ENCODE data around the gene C3orf18. TPM values are rescaled to one million over a fixed set of nuclear protein-coding genes. Genes with fewer than 3 reads are reported as not detected.

Gene C3orf18
- total RNA-seq, 1 experiment from 2014 or later = 7.1 TPM

- H3K9me3 ChIP-seq (ENCODE audit: control insufficient read depth, low read depth, low read length) = no peaks in the 10 kb centered on the region
- H3K4me2 ChIP-seq (ENCODE audit: insufficient read depth, insufficient read length, low read length) = no peak overlapping the region
- H2AFZ ChIP-seq (ENCODE audit: low read length) = no peak overlapping the region
- peaks cover 21% of the 10 kb centered on the region for H3K27me3 Mint-ChIP-seq (ENCODE audit: low read depth)
- H4K8ac ChIP-seq (replicated peaks; ENCODE audit: insufficient read length, low read depth, low read length) = no peak overlapping the region
- H3K36me3 Mint-ChIP-seq (ENCODE audit: insufficient read depth in 1 of 3, low read depth in 3 of 3) = no peaks in the 10 kb centered on the region
- no CpG with 5 or more reads among the region's 4 CpGs for WGBS (ENCODE audit: extremely low coverage, insufficient read length, low lambda C conversion rate)
- no peak overlapping the region for H3K56ac ChIP-seq (ENCODE audit: insufficient read length, low read depth, low read length)
- H3K23ac ChIP-seq (ENCODE audit: insufficient read length, low read depth, low read length) = no peak overlapping the region
- TF ChIP-seq CTCF (conservative IDR thresholded peaks at IDR 0.05) = no peak
- no peak for DNase-seq
- no peaks in the 10 kb centered on the region; a peak in 1 of 5 replicates for H3K9me3 Mint-ChIP-seq
- no peak overlapping the region for H3K4ac ChIP-seq (ENCODE audit: low read depth, low read length)
- peaks cover 41 to 43% of the 10 kb centered on the region in 2 experiments for H3K4me1 Mint-ChIP-seq
- no peak overlapping the region for H3K18ac ChIP-seq (ENCODE audit: insufficient read length, low read depth, low read length)
- H3K4me3 Mint-ChIP-seq = no peak overlapping the region
- H3K27me3 ChIP-seq (ENCODE audit: insufficient read depth, low read length) = peaks cover 3% of the 10 kb centered on the region; the same call in 1 of the 2 replicates
- H2AK5ac ChIP-seq (ENCODE audit: insufficient read length, low read length) = no peak overlapping the region
- no peak overlapping the region for H3K9ac ChIP-seq (ENCODE audit: extremely low read depth, insufficient read length, low read length)
- H3K23me2 ChIP-seq (ENCODE audit: insufficient read length, low read depth, low read length, poor library complexity, severe bottlenecking) = no peaks in the 10 kb centered on the region
- no peak overlapping the region for H2BK20ac ChIP-seq (ENCODE audit: low read depth, low read length, poor library complexity, severe bottlenecking)
- H4K5ac ChIP-seq (ENCODE audit: insufficient read length, low read depth, low read length) = no peak overlapping the region
- H3K14ac ChIP-seq (ENCODE audit: insufficient read depth, low read length) = no peak overlapping the region
- no peak overlapping the region for H4K91ac ChIP-seq (ENCODE audit: insufficient read length, low read depth, low read length)
- no peak overlapping the region for H2BK120ac ChIP-seq (ENCODE audit: low read depth, low read length, poor library complexity, severe bottlenecking)
- H4K20me1 ChIP-seq (ENCODE audit: control insufficient read depth, insufficient read depth, insufficient read length) = no peaks in the 10 kb centered on the region
- no peak overlapping the region for H3K27ac ChIP-seq (ENCODE audit: insufficient read length, low read depth, low read length)
- H3K79me1 ChIP-seq (ENCODE audit: insufficient read depth, low read depth, low read length, poor library complexity, severe bottlenecking) = no peaks in the 10 kb centered on the region
- no peak overlapping the region for H2BK5ac ChIP-seq (ENCODE audit: insufficient read length, low read length)
- no peak overlapping the region for H2BK12ac ChIP-seq (ENCODE audit: insufficient read length, low read depth, low read length)
- H3T11ph ChIP-seq (ENCODE audit: low read length) = no peak overlapping the region
- no peaks in the 10 kb centered on the region for H3K4me1 ChIP-seq (ENCODE audit: insufficient read depth, low read length)
- H3K79me2 ChIP-seq (ENCODE audit: insufficient read depth, low read length) = no peaks in the 10 kb centered on the region
- H3K27ac Mint-ChIP-seq = no peak overlapping the region
- no peak overlapping the region for H2BK15ac ChIP-seq (ENCODE audit: low read depth, low read length)
Measured at GRCh38 chr3:50531201-50531600, 36.3 kb downstream of the C3orf18 start.

All from H9 (cell line).